Neural cell (in vitro differentiated cells): Measurements from ENCODE around the gene C12orf60.

ENCODE experiments used
- EP300 ChIP-seq: fragments of 450-650 bp; conservative IDR thresholded peaks from 2 replicates; pipeline ENCODE4 v1.6.1; 2014; ENCODE audit warnings: antibody characterized with exemption, mild to moderate bottlenecking, moderate library complexity; ENCODE audit not compliant: poor library complexity, severe bottlenecking
- EZH2 ChIP-seq: fragments of 200-600, 300-800 bp; shearing (Covaris generic), sonication (generic); IDR thresholded peaks from 2 replicates; pipeline ENCODE4 v1.6.1; 2014; ENCODE audit warnings: antibody characterized with exemption, low read length, borderline replicate concordance, mild to moderate bottlenecking; ENCODE audit not compliant: insufficient read depth, poor library complexity, severe bottlenecking
- SMC3 ChIP-seq: fragments of 450-650 bp; conservative IDR thresholded peaks from 2 replicates; pipeline ENCODE4 v1.6.1; 2014; ENCODE audit warnings: antibody characterized with exemption, mild to moderate bottlenecking, moderate library complexity; ENCODE audit not compliant: poor library complexity
- TAF1 ChIP-seq: IDR thresholded peaks from 2 replicates; pipeline ENCODE4 v1.6.1; 2012; ENCODE audit warnings: low read depth
- TF ChIP-seq, protein P1 (sequence below): fragments of 450-650 bp; IDR thresholded peaks from 2 replicates; pipeline ENCODE4 v1.5.1; 2014; ENCODE audit warnings: antibody characterized with exemption, mild to moderate bottlenecking, moderate library complexity; ENCODE audit not compliant: poor library complexity, severe bottlenecking
- TF ChIP-seq, protein P2 (sequence below): IDR thresholded peaks from 2 replicates; pipeline ENCODE4 v1.6.1; 2012; ENCODE audit warnings: borderline replicate concordance

GRCh38 chr12:14766649-14767215 lies 36.7 kb upstream of the C12orf60 start:
- TF ChIP-seq EZH2, result no peak
- no peak for TF ChIP-seq EP300
- no peak for TF ChIP-seq TAF1
- TF ChIP-seq, protein P1, sequence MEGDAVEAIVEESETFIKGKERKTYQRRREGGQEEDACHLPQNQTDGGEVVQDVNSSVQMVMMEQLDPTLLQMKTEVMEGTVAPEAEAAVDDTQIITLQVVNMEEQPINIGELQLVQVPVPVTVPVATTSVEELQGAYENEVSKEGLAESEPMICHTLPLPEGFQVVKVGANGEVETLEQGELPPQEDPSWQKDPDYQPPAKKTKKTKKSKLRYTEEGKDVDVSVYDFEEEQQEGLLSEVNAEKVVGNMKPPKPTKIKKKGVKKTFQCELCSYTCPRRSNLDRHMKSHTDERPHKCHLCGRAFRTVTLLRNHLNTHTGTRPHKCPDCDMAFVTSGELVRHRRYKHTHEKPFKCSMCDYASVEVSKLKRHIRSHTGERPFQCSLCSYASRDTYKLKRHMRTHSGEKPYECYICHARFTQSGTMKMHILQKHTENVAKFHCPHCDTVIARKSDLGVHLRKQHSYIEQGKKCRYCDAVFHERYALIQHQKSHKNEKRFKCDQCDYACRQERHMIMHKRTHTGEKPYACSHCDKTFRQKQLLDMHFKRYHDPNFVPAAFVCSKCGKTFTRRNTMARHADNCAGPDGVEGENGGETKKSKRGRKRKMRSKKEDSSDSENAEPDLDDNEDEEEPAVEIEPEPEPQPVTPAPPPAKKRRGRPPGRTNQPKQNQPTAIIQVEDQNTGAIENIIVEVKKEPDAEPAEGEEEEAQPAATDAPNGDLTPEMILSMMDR, result no peak
- no peak for TF ChIP-seq SMC3
- TF ChIP-seq, protein P2, sequence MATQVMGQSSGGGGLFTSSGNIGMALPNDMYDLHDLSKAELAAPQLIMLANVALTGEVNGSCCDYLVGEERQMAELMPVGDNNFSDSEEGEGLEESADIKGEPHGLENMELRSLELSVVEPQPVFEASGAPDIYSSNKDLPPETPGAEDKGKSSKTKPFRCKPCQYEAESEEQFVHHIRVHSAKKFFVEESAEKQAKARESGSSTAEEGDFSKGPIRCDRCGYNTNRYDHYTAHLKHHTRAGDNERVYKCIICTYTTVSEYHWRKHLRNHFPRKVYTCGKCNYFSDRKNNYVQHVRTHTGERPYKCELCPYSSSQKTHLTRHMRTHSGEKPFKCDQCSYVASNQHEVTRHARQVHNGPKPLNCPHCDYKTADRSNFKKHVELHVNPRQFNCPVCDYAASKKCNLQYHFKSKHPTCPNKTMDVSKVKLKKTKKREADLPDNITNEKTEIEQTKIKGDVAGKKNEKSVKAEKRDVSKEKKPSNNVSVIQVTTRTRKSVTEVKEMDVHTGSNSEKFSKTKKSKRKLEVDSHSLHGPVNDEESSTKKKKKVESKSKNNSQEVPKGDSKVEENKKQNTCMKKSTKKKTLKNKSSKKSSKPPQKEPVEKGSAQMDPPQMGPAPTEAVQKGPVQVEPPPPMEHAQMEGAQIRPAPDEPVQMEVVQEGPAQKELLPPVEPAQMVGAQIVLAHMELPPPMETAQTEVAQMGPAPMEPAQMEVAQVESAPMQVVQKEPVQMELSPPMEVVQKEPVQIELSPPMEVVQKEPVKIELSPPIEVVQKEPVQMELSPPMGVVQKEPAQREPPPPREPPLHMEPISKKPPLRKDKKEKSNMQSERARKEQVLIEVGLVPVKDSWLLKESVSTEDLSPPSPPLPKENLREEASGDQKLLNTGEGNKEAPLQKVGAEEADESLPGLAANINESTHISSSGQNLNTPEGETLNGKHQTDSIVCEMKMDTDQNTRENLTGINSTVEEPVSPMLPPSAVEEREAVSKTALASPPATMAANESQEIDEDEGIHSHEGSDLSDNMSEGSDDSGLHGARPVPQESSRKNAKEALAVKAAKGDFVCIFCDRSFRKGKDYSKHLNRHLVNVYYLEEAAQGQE, result no peak
